ENCODE results near the gene SLC26A5. TPM values are rescaled to one million over a fixed set of nuclear protein-coding genes. Genes with fewer than 3 reads are reported as not detected.

Gene SLC26A5
- total RNA-seq, 2 experiments from 2014 or later, result not detected

GRCh38 chr7:103445228-103446048, 569 bp downstream of the SLC26A5 start:
- Histone ChIP-seq H3K4me2 (ENCODE audit: low read length) (no peak overlapping the region), H4K20me1 (ENCODE audit: insufficient read depth, low read length) (no peaks in the 10 kb centered on the region), H3K9me3 (ENCODE audit: low read length) (no peaks in the 10 kb centered on the region), H3K27ac (ENCODE audit: low read depth, low read length, poor library complexity, severe bottlenecking) (no peak overlapping the region), H3K4me3 (ENCODE audit: low read depth, low read length, poor library complexity, severe bottlenecking) (no peak overlapping the region), H2AFZ (ENCODE audit: low read length) (no peak overlapping the region), H3K9me2 (ENCODE audit: insufficient read depth, low read length) (no peaks in the 10 kb centered on the region), H3K36me3 (ENCODE audit: insufficient read depth, low read length) (no peaks in the 10 kb centered on the region), H3K4me1 (ENCODE audit: insufficient read depth, low read length, poor library complexity, severe bottlenecking) (no peaks in the 10 kb centered on the region), H3K79me2 (ENCODE audit: insufficient read depth, low read depth, low read length) (no peaks in the 10 kb centered on the region)
- POLR2A ChIA-PET, result interaction anchor here (0.6 kb wide), 1 partner anchor 433 kb away, joined by 4 read pairs; no protein-coding TSS in a partner anchor
- intact Hi-C loops (cut with micrococcal nuclease; ENCODE audit: unreplicated experiment), result no loop called here
- CTCF ChIA-PET (ENCODE audit: unreplicated experiment), result no interaction called here
- no peak for TF ChIP-seq EZH2phosphoT487 (IDR thresholded peaks at IDR 0.05; ENCODE audit: borderline replicate concordance, low read depth, low read length)
- no peak for TF ChIP-seq CTCF (conservative IDR thresholded peaks at IDR 0.05; ENCODE audit: low read length)
- no peak for DNase-seq (ENCODE audit: low spot score)
- BruUV-seq (replicated peaks), result no TSS peak

- no peak for DNase-seq (ENCODE audit: low spot score)
- Histone ChIP-seq H3K36me3 (ENCODE audit: insufficient read depth, low read length) (no peaks in the 10 kb centered on the region), H3K9me2 (ENCODE audit: insufficient read depth, low read length) (no peaks in the 10 kb centered on the region), H4K20me1 (ENCODE audit: insufficient read depth, low read length) (no peaks in the 10 kb centered on the region), H3K27ac (ENCODE audit: low read depth, low read length, poor library complexity, severe bottlenecking) (no peak overlapping the region), H3K9me3 (ENCODE audit: low read length) (no peaks in the 10 kb centered on the region), H3K4me2 (ENCODE audit: low read length) (no peak overlapping the region), H2AFZ (ENCODE audit: low read length) (no peak overlapping the region), H3K79me2 (ENCODE audit: insufficient read depth, low read depth, low read length) (no peaks in the 10 kb centered on the region), H3K4me3 (ENCODE audit: low read depth, low read length, poor library complexity, severe bottlenecking) (no peak overlapping the region), H3K4me1 (ENCODE audit: insufficient read depth, low read length, poor library complexity, severe bottlenecking) (no peaks in the 10 kb centered on the region)
- POLR2A ChIA-PET, result no interaction called here
- no peak for TF ChIP-seq EZH2phosphoT487 (IDR thresholded peaks at IDR 0.05; ENCODE audit: borderline replicate concordance, low read depth, low read length)
- no peak for TF ChIP-seq CTCF (conservative IDR thresholded peaks at IDR 0.05; ENCODE audit: low read length)
- no TSS peak for BruUV-seq (replicated peaks)
- intact Hi-C loops (cut with micrococcal nuclease; ENCODE audit: unreplicated experiment), result no loop called here
- CTCF ChIA-PET (ENCODE audit: unreplicated experiment), result no interaction called here
Measured at GRCh38 chr7:103439661-103440060, 6.3 kb downstream of the SLC26A5 start.

GRCh38 chr7:103437623-103438022, 8.4 kb downstream of the SLC26A5 start:
- TF ChIP-seq CTCF (conservative IDR thresholded peaks at IDR 0.05; ENCODE audit: low read length), result no peak
- TF ChIP-seq EZH2phosphoT487 (IDR thresholded peaks at IDR 0.05; ENCODE audit: borderline replicate concordance, low read depth, low read length), result no peak
- Histone ChIP-seq H3K9me2 (ENCODE audit: insufficient read depth, low read length) (no peaks in the 10 kb centered on the region), H3K4me2 (ENCODE audit: low read length) (no peak overlapping the region), H4K20me1 (ENCODE audit: insufficient read depth, low read length) (no peaks in the 10 kb centered on the region), H3K79me2 (ENCODE audit: insufficient read depth, low read depth, low read length) (no peaks in the 10 kb centered on the region), H3K4me1 (ENCODE audit: insufficient read depth, low read length, poor library complexity, severe bottlenecking) (no peaks in the 10 kb centered on the region), H2AFZ (ENCODE audit: low read length) (no peak overlapping the region), H3K36me3 (ENCODE audit: insufficient read depth, low read length) (no peaks in the 10 kb centered on the region), H3K27ac (ENCODE audit: low read depth, low read length, poor library complexity, severe bottlenecking) (no peak overlapping the region), H3K9me3 (ENCODE audit: low read length) (0 out of 2 replicates have a peak, but pooled peaks cover 4% of the 10 kb centered on the region), H3K4me3 (ENCODE audit: low read depth, low read length, poor library complexity, severe bottlenecking) (no peak overlapping the region)
- ChIA-PET POLR2A (no interaction called here), CTCF (ENCODE audit: unreplicated experiment) (no interaction called here)
- BruUV-seq (replicated peaks), result no TSS peak
- intact Hi-C loops (cut with micrococcal nuclease; ENCODE audit: unreplicated experiment), result no loop called here
- no peak for DNase-seq (ENCODE audit: low spot score)

Measured in OCI-LY7 (cell line).